ENCODE data around the gene OR2B2. TPM values are rescaled to one million over a fixed set of nuclear protein-coding genes. Genes with fewer than 3 reads are reported as not detected.
A peak's percentile ranks its signal among the peaks of the same experiment; 100 is the strongest.

OR2B2 gene
- total RNA-seq, 2 donors from 2014 or later, result not detected

- no peaks in the 10 kb centered on the region for H3K36me3 Mint-ChIP-seq
- peaks cover 33 to 34% of the 10 kb centered on the region in 2 donors for H3K4me1 Mint-ChIP-seq (ENCODE audit: low read depth in 2 of 2)
- H3K4me3 Mint-ChIP-seq, result no peak overlapping the region
- ATAC-seq, result no peak
- no peak overlapping the region for H3K27ac Mint-ChIP-seq
- no peak for DNase-seq (ENCODE audit: low spot score)
- no peaks in the 10 kb centered on the region for H3K27me3 Mint-ChIP-seq
- H3K9me3 Mint-ChIP-seq, result no peaks in the 10 kb centered on the region
These were observed 22.4 kb downstream of the OR2B2 start for GRCh38 chr6:27889628-27890444.

GRCh38 chr6:27889275-27889627, 22.9 kb downstream of the OR2B2 start:
- Mint-ChIP-seq H3K27me3 (no peaks in the 10 kb centered on the region), H3K36me3 (no peaks in the 10 kb centered on the region), H3K4me3 (no peak overlapping the region), H3K9me3 (no peaks in the 10 kb centered on the region), H3K27ac (no peak overlapping the region), H3K4me1 (ENCODE audit: low read depth in 2 of 2) (peaks cover 33 to 34% of the 10 kb centered on the region in 2 donors)
- DNase-seq (ENCODE audit: low spot score) (no peak), ATAC-seq (no peak)

- Mint-ChIP-seq H3K36me3 (no peaks in the 10 kb centered on the region), H3K9me3 (no peaks in the 10 kb centered on the region), H3K4me1 (ENCODE audit: low read depth in 2 of 2) (peaks cover 32 to 33% of the 10 kb centered on the region in 2 donors), H3K27ac (peak overlapping the region in 1 of 2 donors; percentile 20), H3K4me3 (no peak overlapping the region), H3K27me3 (no peaks in the 10 kb centered on the region)
- DNase-seq (ENCODE audit: low spot score) (no peak), ATAC-seq (no peak)
These were observed 23.6 kb downstream of the OR2B2 start for GRCh38 chr6:27888566-27888965.

- H3K4me3 Mint-ChIP-seq, result no peak overlapping the region
- no peak for DNase-seq (ENCODE audit: low spot score)
- H3K27ac Mint-ChIP-seq, result no peak overlapping the region
- H3K4me1 Mint-ChIP-seq (ENCODE audit: low read depth in 2 of 2), result peaks cover 14 to 15% of the 10 kb centered on the region in 2 donors
- no peaks in the 10 kb centered on the region for H3K9me3 Mint-ChIP-seq
- ATAC-seq, result no peak
- no peaks in the 10 kb centered on the region for H3K27me3 Mint-ChIP-seq
- H3K36me3 Mint-ChIP-seq, result no peaks in the 10 kb centered on the region
These were observed 26.1 kb downstream of the OR2B2 start for GRCh38 chr6:27886073-27886472.

- DNase-seq (ENCODE audit: low spot score) (no peak), ATAC-seq (no peak)
- Mint-ChIP-seq H3K36me3 (no peaks in the 10 kb centered on the region), H3K4me3 (no peak overlapping the region), H3K27me3 (no peaks in the 10 kb centered on the region), H3K27ac (no peak overlapping the region), H3K4me1 (ENCODE audit: low read depth in 2 of 2) (no peaks in the 10 kb centered on the region), H3K9me3 (no peaks in the 10 kb centered on the region)
These were observed 29.1 kb downstream of the OR2B2 start for GRCh38 chr6:27883136-27883535.

- H3K4me3 Mint-ChIP-seq, result no peak overlapping the region
- no peak overlapping the region for H3K27ac Mint-ChIP-seq
- H3K27me3 Mint-ChIP-seq, result no peaks in the 10 kb centered on the region
- no peak for DNase-seq (ENCODE audit: low spot score)
- H3K4me1 Mint-ChIP-seq (ENCODE audit: low read depth in 2 of 2), result no peaks in the 10 kb centered on the region
- no peaks in the 10 kb centered on the region for H3K9me3 Mint-ChIP-seq
- no peak for ATAC-seq
- no peaks in the 10 kb centered on the region for H3K36me3 Mint-ChIP-seq
These were observed 29.6 kb downstream of the OR2B2 start for GRCh38 chr6:27882624-27883023.

GRCh38 chr6:27879837-27880236, 32.4 kb downstream of the OR2B2 start:
- Mint-ChIP-seq H3K9me3 (no peaks in the 10 kb centered on the region), H3K4me1 (ENCODE audit: low read depth in 2 of 2) (no peaks in the 10 kb centered on the region), H3K36me3 (no peaks in the 10 kb centered on the region), H3K27ac (no peak overlapping the region), H3K27me3 (no peaks in the 10 kb centered on the region), H3K4me3 (no peak overlapping the region)
- ATAC-seq, result no peak
- no peak for DNase-seq (ENCODE audit: low spot score)

- ATAC-seq (no peak), DNase-seq (ENCODE audit: low spot score) (no peak)
- H3K9me3 Mint-ChIP-seq, result no peaks in the 10 kb centered on the region
- H3K27me3 Mint-ChIP-seq, result no peaks in the 10 kb centered on the region
- peaks cover 32 to 40% of the 10 kb centered on the region in 2 donors for H3K4me1 Mint-ChIP-seq (ENCODE audit: low read depth in 2 of 2)
- H3K4me3 Mint-ChIP-seq, result peak overlapping the region; percentile 93
- no peaks in the 10 kb centered on the region for H3K36me3 Mint-ChIP-seq
- peak overlapping the region; percentile 96 to 97 for H3K27ac Mint-ChIP-seq
These were observed 38.2 kb downstream of the OR2B2 start for GRCh38 chr6:27874016-27874415.

GRCh38 chr6:27873021-27873940, 38.9 kb downstream of the OR2B2 start:
- Mint-ChIP-seq H3K9me3 (no peaks in the 10 kb centered on the region), H3K36me3 (no peaks in the 10 kb centered on the region), H3K4me1 (ENCODE audit: low read depth in 2 of 2) (peaks cover 32 to 43% of the 10 kb centered on the region in 2 donors), H3K27ac (peak overlapping the region; percentile 96 to 97), H3K4me3 (peak overlapping the region; percentile 93), H3K27me3 (no peaks in the 10 kb centered on the region)
- ATAC-seq, result peak; percentile 69 to 74
- peak; percentile 80 for DNase-seq (ENCODE audit: low spot score)

GRCh38 chr6:27872642-27873020, 39.6 kb downstream of the OR2B2 start:
- ATAC-seq, result peak; percentile 67 to 73
- peaks cover 35 to 49% of the 10 kb centered on the region in 2 donors for H3K4me1 Mint-ChIP-seq (ENCODE audit: low read depth in 2 of 2)
- H3K27me3 Mint-ChIP-seq, result no peaks in the 10 kb centered on the region
- no peaks in the 10 kb centered on the region for H3K36me3 Mint-ChIP-seq
- H3K4me3 Mint-ChIP-seq, result peak overlapping the region; percentile 93
- no peaks in the 10 kb centered on the region for H3K9me3 Mint-ChIP-seq
- DNase-seq (ENCODE audit: low spot score), result no peak
- H3K27ac Mint-ChIP-seq, result peak overlapping the region; percentile 96 to 97

- Mint-ChIP-seq H3K27me3 (no peaks in the 10 kb centered on the region), H3K36me3 (no peaks in the 10 kb centered on the region), H3K4me3 (peak overlapping the region; percentile 93), H3K9me3 (no peaks in the 10 kb centered on the region), H3K27ac (peak overlapping the region; percentile 96 to 97), H3K4me1 (ENCODE audit: low read depth in 2 of 2) (peaks cover 38 to 55% of the 10 kb centered on the region in 2 donors)
- DNase-seq (ENCODE audit: low spot score), result peak; percentile 83
- peak; percentile 74 to 87 for ATAC-seq
These were observed 40.1 kb downstream of the OR2B2 start for GRCh38 chr6:27871924-27872638.

- no peaks in the 10 kb centered on the region for H3K9me3 Mint-ChIP-seq
- ATAC-seq (no peak), DNase-seq (ENCODE audit: low spot score) (no peak)
- peaks cover 53 to 72% of the 10 kb centered on the region in 2 donors for H3K4me1 Mint-ChIP-seq (ENCODE audit: low read depth in 2 of 2)
- H3K4me3 Mint-ChIP-seq, result peak overlapping the region; percentile 93
- peak overlapping the region; percentile 47 to 96 for H3K27ac Mint-ChIP-seq
- H3K36me3 Mint-ChIP-seq, result no peaks in the 10 kb centered on the region
- no peaks in the 10 kb centered on the region for H3K27me3 Mint-ChIP-seq
These were observed 41.8 kb downstream of the OR2B2 start for GRCh38 chr6:27870291-27870870.

GRCh38 chr6:27868311-27868710, 43.9 kb downstream of the OR2B2 start:
- no peaks in the 10 kb centered on the region for H3K9me3 Mint-ChIP-seq
- peaks cover 59 to 78% of the 10 kb centered on the region in 2 donors for H3K4me1 Mint-ChIP-seq (ENCODE audit: low read depth in 2 of 2)
- H3K27me3 Mint-ChIP-seq, result no peaks in the 10 kb centered on the region
- H3K27ac Mint-ChIP-seq, result peak overlapping the region; percentile 94 to 95
- DNase-seq (ENCODE audit: low spot score), result no peak
- no peak for ATAC-seq
- H3K4me3 Mint-ChIP-seq, result peak overlapping the region; percentile 83
- no peaks in the 10 kb centered on the region for H3K36me3 Mint-ChIP-seq

Measured in natural killer cell treated with Interleukin-12 subunit alpha and Interleukin-12 subunit beta and Interleukin-15 and Interleukin-18, amount 100 ng/mL, for 72 hours (primary cell).